ENCODE measurements around the gene C1orf141.

GRCh38 chr1:67085326-67085725 is 49.4 kb downstream of the C1orf141 start:
- no peak for TF ChIP-seq YY1 (IDR thresholded peaks at IDR 0.05; ENCODE audit: insufficient read depth, insufficient read length)
- TF ChIP-seq ZNF274 (IDR thresholded peaks at IDR 0.05; ENCODE audit: low read depth, low read length) = no peak

Measured in NT2/D1 (cell line).